Upper lobe of right lung (tissue), 1 donor: ENCODE data around the gene FGF18. TPM values are rescaled to one million over a fixed set of nuclear protein-coding genes. Genes with fewer than 3 reads are reported as not detected.
A peak's percentile ranks its signal among the peaks of the same experiment; 100 is the strongest.

ENCODE experiments used
- ATAC-seq: fragments of 200-7000 bp; cut with Tn5 transposase; one replicate; pipeline ENCODE4 v1.9.1; 2020; ENCODE audit warnings: mild to moderate bottlenecking, moderate library complexity
- DNase-seq: peaks from one replicate; pipeline ENCODE4 v3.0.0-alpha.2; 2020
- H3K27ac ChIP-seq: fragments of 200-600 bp; one replicate; pipeline ENCODE4 v1.8.0; 2022
- H3K27me3 ChIP-seq: fragments of 200-600 bp; one replicate; pipeline ENCODE4 v1.8.0; 2022; ENCODE audit warnings: mild to moderate bottlenecking
- H3K36me3 ChIP-seq: fragments of 200-600 bp; one replicate; pipeline ENCODE4 v1.8.0; 2022
- H3K4me1 ChIP-seq: fragments of 200-600 bp; one replicate; pipeline ENCODE4 v1.8.0; 2022
- H3K4me3 ChIP-seq: fragments of 200-600 bp; one replicate; pipeline ENCODE4 v1.8.0; 2022; ENCODE audit warnings: mild to moderate bottlenecking
- H3K9me3 ChIP-seq: fragments of 200-600 bp; one replicate; pipeline ENCODE4 v1.8.0; 2022
- CTCF ChIP-seq: fragments of 200-600 bp; IDR thresholded peaks from one replicate; pipeline ENCODE4 v1.8.0; 2022; ENCODE audit warnings: antibody characterized with exemption
- intact Hi-C: fragments of 100-400 bp; cut with DNase I; formaldehyde crosslinking; loops from one replicate; pipeline ENCODE4 v1.11.0; 2022
- total RNA-seq: library from RNA; stranded (reverse); fragmentation: NEBNext Ultra II Directional; extraction: Animal tissue kit (Norgen Biotek cat#: 25700); gene quantifications from one replicate; pipeline ENCODE4 v1.2.1, GENCODE V29; 2021
- donor health status: DM: no; HTN: yes; CAD: no; lungs with severe emphysema.

Gene FGF18
- total RNA-seq, 1 donor from 2014 or later, result 4.2 TPM

GRCh38 chr5:171433352-171433698 is 13.9 kb downstream of the FGF18 start:
- intact Hi-C loops, result no loop called here
- ATAC-seq (no peak), DNase-seq (peak; percentile 40)
- Histone ChIP-seq H3K27ac (no peak overlapping the region), H3K4me1 (no peaks in the 10 kb centered on the region), H3K9me3 (no peaks in the 10 kb centered on the region), H3K36me3 (no peaks in the 10 kb centered on the region), H3K27me3 (no peaks in the 10 kb centered on the region), H3K4me3 (no peak overlapping the region)
- no peak for TF ChIP-seq CTCF

- no peaks in the 10 kb centered on the region for H3K4me1 ChIP-seq
- no peak for DNase-seq
- ATAC-seq, result no peak
- TF ChIP-seq CTCF, result no peak
- no peaks in the 10 kb centered on the region for H3K9me3 ChIP-seq
- no peak overlapping the region for H3K27ac ChIP-seq
- no peak overlapping the region for H3K4me3 ChIP-seq
- H3K36me3 ChIP-seq, result no peaks in the 10 kb centered on the region
- no peaks in the 10 kb centered on the region for H3K27me3 ChIP-seq
- intact Hi-C loops, result no loop called here
Observed at GRCh38 chr5:171433982-171434676, 14.7 kb downstream of the FGF18 start.

GRCh38 chr5:171434874-171435273 is 15.4 kb downstream of the FGF18 start:
- intact Hi-C loops, result no loop called here
- ATAC-seq, result no peak
- Histone ChIP-seq H3K9me3 (no peaks in the 10 kb centered on the region), H3K36me3 (no peaks in the 10 kb centered on the region), H3K27me3 (no peaks in the 10 kb centered on the region), H3K4me3 (no peak overlapping the region), H3K4me1 (no peaks in the 10 kb centered on the region), H3K27ac (no peak overlapping the region)
- no peak for DNase-seq
- TF ChIP-seq CTCF, result no peak

- intact Hi-C loops, result no loop called here
- Histone ChIP-seq H3K4me1 (no peaks in the 10 kb centered on the region), H3K4me3 (no peak overlapping the region), H3K27me3 (no peaks in the 10 kb centered on the region), H3K9me3 (no peaks in the 10 kb centered on the region), H3K27ac (no peak overlapping the region), H3K36me3 (no peaks in the 10 kb centered on the region)
- ATAC-seq (no peak), DNase-seq (no peak)
- no peak for TF ChIP-seq CTCF
Observed at GRCh38 chr5:171435908-171436307, 16.5 kb downstream of the FGF18 start.

DNA sequence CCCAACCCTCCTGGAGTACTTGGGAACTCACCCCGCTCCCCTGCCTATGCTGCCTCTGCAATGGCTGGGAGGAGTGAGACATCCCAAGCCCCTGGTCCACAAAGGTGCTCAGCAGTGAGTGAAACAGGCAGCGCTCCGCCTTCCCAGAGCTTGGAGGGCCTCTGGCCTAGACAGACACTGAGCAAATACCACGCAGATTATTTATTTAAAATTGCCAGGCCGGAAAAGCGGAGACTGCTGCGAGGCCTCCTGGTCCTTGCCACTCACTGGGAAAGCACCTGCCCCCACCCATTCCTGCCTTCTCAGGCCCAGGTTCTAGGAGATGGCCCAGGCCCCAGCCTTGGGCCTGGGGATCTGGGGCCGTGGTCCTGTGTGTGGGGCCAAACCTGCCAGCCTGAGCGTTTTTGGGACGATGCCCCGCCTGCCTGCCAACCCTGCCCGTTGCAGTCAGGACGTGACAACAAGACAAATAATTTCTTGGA is 17.4 kb downstream of the FGF18 start:
- Histone ChIP-seq H3K27me3 (no peaks in the 10 kb centered on the region), H3K27ac (no peak overlapping the region), H3K4me1 (no peaks in the 10 kb centered on the region), H3K9me3 (no peaks in the 10 kb centered on the region), H3K4me3 (no peak overlapping the region), H3K36me3 (no peaks in the 10 kb centered on the region)
- no peak for TF ChIP-seq CTCF
- intact Hi-C loops, result no loop called here
- ATAC-seq (peak; percentile 62), DNase-seq (no peak)
